ENCODE results near the gene ELAVL2.

DNA sequence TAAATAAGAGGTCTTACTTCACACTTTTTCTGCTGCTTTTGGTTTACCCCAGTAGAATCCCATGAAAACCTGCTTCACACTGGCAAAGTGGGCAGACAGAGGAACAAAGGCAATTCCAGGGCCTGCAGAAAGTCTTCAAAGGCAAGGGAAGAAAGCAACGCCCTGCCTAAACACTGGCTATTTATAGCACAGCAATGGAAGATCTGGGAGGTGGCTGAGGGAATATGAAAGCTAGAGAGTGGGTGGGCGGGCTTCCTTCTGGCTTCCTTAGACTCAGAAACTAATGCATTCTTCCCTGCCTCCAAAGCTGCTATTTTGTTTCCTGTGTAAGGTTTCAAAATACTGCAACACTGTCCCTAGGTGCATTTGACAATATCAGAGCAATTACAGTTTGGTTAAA, 46.8 kb downstream of the ELAVL2 start:
- TF ChIP-seq CTCF (conservative IDR thresholded peaks at IDR 0.05; ENCODE audit: low read depth, low read length) (no peak), EZH2 (IDR thresholded peaks at IDR 0.05; ENCODE audit: borderline replicate concordance, low read depth, low read length, poor library complexity, severe bottlenecking) (no peak)
